Kidney (tissue), 14 donors: Measurements from ENCODE around the gene DMRTB1. TPM values are rescaled to one million over a fixed set of nuclear protein-coding genes. Genes with fewer than 3 reads are reported as not detected.

Experiments
- DNase-seq, 5 donors: peaks; one replicate each; pipeline ENCODE4 v3.0.0-alpha.2; 2013 to 2020
- FAIRE-seq: peaks from 2 replicates; lab custom pipeline; 2012; peaks lifted over from hg19 to GRCh38; lab: Jason Lieb, UNC
- H3K27ac ChIP-seq, 2 donors: one replicate each; pipeline ENCODE4 v1.7.0; 2013; ENCODE audit warnings: low read depth in 2 of 2, low read length in 2 of 2, inconsistent platforms in 1 of 2
- H3K27me3 ChIP-seq: one replicate; pipeline ENCODE4 v1.7.1; 2013; ENCODE audit warnings: low read length, inconsistent platforms; ENCODE audit not compliant: control insufficient read depth, insufficient read depth
- H3K36me3 ChIP-seq, 3 donors: one replicate each; pipeline versions ENCODE4 v1.7.0 to v1.7.1; 2013; ENCODE audit warnings: low read length in 3 of 3, control low read depth in 1 of 3, inconsistent platforms in 1 of 3; ENCODE audit not compliant: insufficient read depth in 3 of 3, control insufficient read depth in 2 of 3
- H3K4me1 ChIP-seq, 3 donors: one replicate each; pipeline versions ENCODE4 v1.7.0 to v1.7.1; 2013; ENCODE audit warnings: low read length in 3 of 3, inconsistent platforms in 1 of 3, low read depth in 1 of 3; ENCODE audit not compliant: control insufficient read depth in 2 of 3, insufficient read depth in 2 of 3
- H3K4me3 ChIP-seq, 3 donors: one replicate each; pipeline versions ENCODE4 v1.7.0 to v1.8.1; 2013; ENCODE audit warnings: low read length in 3 of 3, control low read depth in 1 of 3, inconsistent platforms in 1 of 3
- H3K9ac ChIP-seq, 3 donors: one replicate each; pipeline versions ENCODE4 v1.7.0 to v1.7.1; 2013; ENCODE audit warnings: low read length in 3 of 3, control low read depth in 1 of 3, inconsistent platforms in 1 of 3
- H3K9me3 ChIP-seq, 3 donors: one replicate each; pipeline versions ENCODE4 v1.7.0 to v1.7.1; 2013; ENCODE audit warnings: low read length in 3 of 3, control low read depth in 1 of 3, inconsistent platforms in 1 of 3; ENCODE audit not compliant: control insufficient read depth in 2 of 3, insufficient read depth in 1 of 3
- CTCF ChIP-seq: IDR thresholded peaks from 3 replicates; pipeline ENCODE4 v1.5.1; 2012; ENCODE audit warnings: mild to moderate bottlenecking, moderate library complexity, borderline replicate concordance; ENCODE audit not compliant: insufficient read depth; ENCODE audit errors: extremely low read depth
- intact Hi-C: fragments of 100-400 bp; cut with DNase I; formaldehyde crosslinking; loops from one replicate; pipeline ENCODE4 v1.11.1; 2022
- polyA plus RNA-seq: library from polyadenylated mRNA; stranded (reverse); fragments of 350-450 nt; fragmentation: Illumina TruSeq; extraction: RNeasy Lipid Tissue Mini Kit (QIAGEN cat#74804); gene quantifications from one replicate; pipeline ENCODE4 v1.2.3, GENCODE V29; 2014; ENCODE audit warnings: low read depth, low replicate concordance; ENCODE audit not compliant: insufficient read depth
- total RNA-seq: library from RNA; stranded (reverse); fragmentation: NEBNext Ultra II Directional; extraction: Animal tissue kit (Norgen Biotek cat#: 25700); gene quantifications from one replicate; pipeline ENCODE4 v1.2.1, GENCODE V29; 2021
- donor health status: control.
- donor health status: control.
- donor health status: control.
- donor health status: control.
- donor health status: control.
- donor health status: DM: yes; HTN: yes; CAD: no.
- donor health status: Normal renal cell carcinoma (clear cell type).

The DMRTB1 gene
- total and polyA plus RNA-seq, 2 donors from 2014 or later, result not detected

GRCh38 chr1:53413175-53414001 is 45.8 kb upstream of the DMRTB1 start:
- Histone ChIP-seq H3K27ac (no peak overlapping the region), H3K4me1 (peaks cover 0 to 3% (median 0%) of the 10 kb centered on the region in 3 donors), H3K9me3 (no peaks in the 10 kb centered on the region), H3K36me3 (no peaks in the 10 kb centered on the region), H3K9ac (no peak overlapping the region), H3K4me3 (no peak overlapping the region), H3K27me3 (no peaks in the 10 kb centered on the region)
- DNase-seq (no peak), FAIRE-seq (no peak)
- no peak for TF ChIP-seq CTCF
- intact Hi-C loops, result no loop called here

- Histone ChIP-seq H3K4me3 (no peak overlapping the region), H3K27me3 (no peaks in the 10 kb centered on the region), H3K9me3 (no peaks in the 10 kb centered on the region), H3K27ac (no peak overlapping the region), H3K36me3 (no peaks in the 10 kb centered on the region), H3K4me1 (peaks cover 0 to 3% (median 0%) of the 10 kb centered on the region in 3 donors), H3K9ac (no peak overlapping the region)
- FAIRE-seq (no peak), DNase-seq (no peak)
- intact Hi-C loops, result no loop called here
- no peak for TF ChIP-seq CTCF
Measured at GRCh38 chr1:53414632-53415031, 44.6 kb upstream of the DMRTB1 start.

- no peak for DNase-seq
- no peak for FAIRE-seq
- H3K27ac ChIP-seq, result no peak overlapping the region
- no peak overlapping the region for H3K9ac ChIP-seq
- peaks cover 0 to 3% (median 0%) of the 10 kb centered on the region in 3 donors for H3K4me1 ChIP-seq
- H3K4me3 ChIP-seq, result no peak overlapping the region
- no peak for TF ChIP-seq CTCF
- intact Hi-C loops, result no loop called here
- no peaks in the 10 kb centered on the region for H3K27me3 ChIP-seq
- H3K9me3 ChIP-seq, result no peaks in the 10 kb centered on the region
- H3K36me3 ChIP-seq, result no peaks in the 10 kb centered on the region
Measured at GRCh38 chr1:53415432-53415831, 43.8 kb upstream of the DMRTB1 start.
